Activated naive CD4-positive, alpha-beta T cell treated with anti-CD3 and anti-CD28 coated beads, Interleukin-2, amount 10 ng/mL, durations not matched to agents 7 days and 5 days (primary cell): ENCODE measurements around the gene DDX53.

ENCODE experiments used
- CTCF ChIA-PET: fragments of 350-600 bp; sonication (Branson Sonifier 250); formaldehyde crosslinking; loops from one replicate; lab custom pipeline; 2021; ENCODE audit warnings: antibody characterized with exemption; lab: Charles Lee
- DNase-seq: peaks from one replicate; pipeline ENCODE4 v3.0.0-alpha.2; 2020
- H3K27ac Mint-ChIP-seq: one replicate; pipeline ENCODE4 v1.8.0; 2021; ENCODE audit warnings: mild to moderate bottlenecking, moderate library complexity, mixed read lengths
- H3K27me3 Mint-ChIP-seq: one replicate; pipeline ENCODE4 v1.8.0; 2021; ENCODE audit warnings: mild to moderate bottlenecking, mixed read lengths
- H3K36me3 Mint-ChIP-seq: one replicate; pipeline ENCODE4 v1.8.0; 2021; ENCODE audit warnings: mixed read lengths
- H3K4me1 Mint-ChIP-seq: one replicate; pipeline ENCODE4 v1.8.0; 2021; ENCODE audit warnings: mixed read lengths
- H3K4me3 Mint-ChIP-seq: one replicate; pipeline ENCODE4 v1.8.0; 2021; ENCODE audit warnings: mild to moderate bottlenecking, moderate library complexity, mixed read lengths
- H3K9me3 Mint-ChIP-seq: one replicate; pipeline ENCODE4 v1.8.0; 2021; ENCODE audit warnings: mixed read lengths

Gene DDX53

GRCh38 chrX:23008431-23009099, 8.8 kb downstream of the DDX53 start:
- Mint-ChIP-seq H3K9me3 (no peaks in the 10 kb centered on the region), H3K27me3 (no peaks in the 10 kb centered on the region), H3K27ac (no peak overlapping the region), H3K4me1 (peaks cover 5% of the 10 kb centered on the region), H3K4me3 (no peak overlapping the region), H3K36me3 (no peaks in the 10 kb centered on the region)
- CTCF ChIA-PET: no interaction called here
- no peak for DNase-seq

DNA sequence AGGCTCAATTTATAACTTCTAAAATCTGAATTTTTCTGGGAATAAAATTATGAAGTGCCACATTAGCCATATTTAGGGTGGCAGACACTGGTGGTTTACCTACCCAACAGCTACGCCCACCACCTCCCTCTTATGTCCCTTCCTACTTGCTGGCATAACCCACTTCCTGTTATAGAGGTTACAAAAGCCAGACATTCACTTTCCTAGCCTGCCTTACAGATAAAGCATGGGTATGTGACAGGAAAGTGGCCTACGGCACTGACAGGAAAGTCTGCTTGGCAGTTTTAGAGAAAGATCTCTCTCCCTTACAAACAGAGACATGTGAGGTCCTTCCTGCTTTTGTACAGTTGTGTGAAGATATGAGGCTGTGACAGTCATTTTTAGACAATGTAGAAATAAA, 12.4 kb downstream of the DDX53 start:
- Mint-ChIP-seq H3K36me3 (no peaks in the 10 kb centered on the region), H3K27me3 (no peaks in the 10 kb centered on the region), H3K4me1 (peaks cover 5% of the 10 kb centered on the region), H3K4me3 (no peak overlapping the region), H3K27ac (no peak overlapping the region), H3K9me3 (no peaks in the 10 kb centered on the region)
- no peak for DNase-seq
- CTCF ChIA-PET: no interaction called here

DNA sequence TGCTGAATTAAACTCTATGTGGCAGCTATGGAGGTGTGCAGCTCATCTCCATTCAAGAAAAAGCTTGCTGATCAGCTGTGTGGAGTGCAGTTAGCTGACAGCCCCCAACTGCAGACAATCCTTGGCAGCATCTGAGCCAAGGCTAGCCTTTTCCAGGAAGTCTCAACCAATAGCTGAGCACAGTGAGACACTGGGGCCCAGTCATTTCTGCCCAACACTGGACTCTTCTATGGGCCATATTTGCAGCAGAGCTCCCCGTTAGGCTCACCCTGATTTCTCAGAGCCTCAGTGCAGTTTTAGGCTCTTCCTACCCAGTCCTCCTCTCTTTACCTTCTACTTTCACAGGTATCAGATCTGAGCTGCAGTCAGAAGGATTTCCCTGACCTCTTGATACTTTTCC, 12.9 kb downstream of the DDX53 start:
- DNase-seq: no peak
- H3K4me3 Mint-ChIP-seq: no peak overlapping the region
- H3K27me3 Mint-ChIP-seq: no peaks in the 10 kb centered on the region
- peaks cover 5% of the 10 kb centered on the region for H3K4me1 Mint-ChIP-seq
- H3K27ac Mint-ChIP-seq: no peak overlapping the region
- H3K9me3 Mint-ChIP-seq: no peaks in the 10 kb centered on the region
- H3K36me3 Mint-ChIP-seq: no peaks in the 10 kb centered on the region
- CTCF ChIA-PET: no interaction called here

GRCh38 chrX:23013366-23013765, 13.6 kb downstream of the DDX53 start:
- DNase-seq: no peak
- Mint-ChIP-seq H3K27me3 (no peaks in the 10 kb centered on the region), H3K27ac (no peak overlapping the region), H3K4me1 (peaks cover 5% of the 10 kb centered on the region), H3K9me3 (no peaks in the 10 kb centered on the region), H3K4me3 (no peak overlapping the region), H3K36me3 (no peaks in the 10 kb centered on the region)
- CTCF ChIA-PET: no interaction called here

GRCh38 chrX:23031600-23031999, 31.8 kb downstream of the DDX53 start:
- Mint-ChIP-seq H3K9me3 (no peaks in the 10 kb centered on the region), H3K36me3 (no peaks in the 10 kb centered on the region), H3K27ac (no peak overlapping the region), H3K4me3 (no peak overlapping the region), H3K4me1 (no peaks in the 10 kb centered on the region), H3K27me3 (no peaks in the 10 kb centered on the region)
- CTCF ChIA-PET: no interaction called here
- DNase-seq: no peak

- CTCF ChIA-PET: no interaction called here
- H3K27ac Mint-ChIP-seq: no peak overlapping the region
- no peaks in the 10 kb centered on the region for H3K36me3 Mint-ChIP-seq
- H3K9me3 Mint-ChIP-seq: no peaks in the 10 kb centered on the region
- no peak for DNase-seq
- H3K27me3 Mint-ChIP-seq: no peaks in the 10 kb centered on the region
- H3K4me1 Mint-ChIP-seq: no peaks in the 10 kb centered on the region
- no peak overlapping the region for H3K4me3 Mint-ChIP-seq
Measured at GRCh38 chrX:23035493-23035892, 35.7 kb downstream of the DDX53 start.

DNA sequence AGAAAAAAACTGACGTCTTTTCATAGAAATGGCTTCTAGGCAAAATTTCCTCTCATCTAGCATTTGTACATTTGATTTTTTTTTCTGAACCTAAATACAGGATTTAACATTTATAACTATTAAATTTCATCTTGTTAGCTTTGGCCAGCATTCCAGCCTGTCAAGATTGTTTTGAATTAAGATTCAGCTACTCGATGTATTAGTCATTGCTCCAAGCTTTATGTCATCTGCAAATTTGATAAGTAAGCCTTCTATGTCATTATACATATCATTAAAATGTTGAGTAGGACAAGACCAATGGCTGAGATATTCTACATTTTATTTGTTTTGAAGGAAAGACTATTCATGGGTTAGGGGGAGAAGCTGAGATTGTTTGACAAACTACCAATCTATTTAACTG, 46.7 kb downstream of the DDX53 start:
- no peak overlapping the region for H3K27ac Mint-ChIP-seq
- no peaks in the 10 kb centered on the region for H3K27me3 Mint-ChIP-seq
- H3K9me3 Mint-ChIP-seq: no peaks in the 10 kb centered on the region
- H3K4me1 Mint-ChIP-seq: no peaks in the 10 kb centered on the region
- H3K36me3 Mint-ChIP-seq: no peaks in the 10 kb centered on the region
- no peak for DNase-seq
- no peak overlapping the region for H3K4me3 Mint-ChIP-seq
- CTCF ChIA-PET: no interaction called here

DNA sequence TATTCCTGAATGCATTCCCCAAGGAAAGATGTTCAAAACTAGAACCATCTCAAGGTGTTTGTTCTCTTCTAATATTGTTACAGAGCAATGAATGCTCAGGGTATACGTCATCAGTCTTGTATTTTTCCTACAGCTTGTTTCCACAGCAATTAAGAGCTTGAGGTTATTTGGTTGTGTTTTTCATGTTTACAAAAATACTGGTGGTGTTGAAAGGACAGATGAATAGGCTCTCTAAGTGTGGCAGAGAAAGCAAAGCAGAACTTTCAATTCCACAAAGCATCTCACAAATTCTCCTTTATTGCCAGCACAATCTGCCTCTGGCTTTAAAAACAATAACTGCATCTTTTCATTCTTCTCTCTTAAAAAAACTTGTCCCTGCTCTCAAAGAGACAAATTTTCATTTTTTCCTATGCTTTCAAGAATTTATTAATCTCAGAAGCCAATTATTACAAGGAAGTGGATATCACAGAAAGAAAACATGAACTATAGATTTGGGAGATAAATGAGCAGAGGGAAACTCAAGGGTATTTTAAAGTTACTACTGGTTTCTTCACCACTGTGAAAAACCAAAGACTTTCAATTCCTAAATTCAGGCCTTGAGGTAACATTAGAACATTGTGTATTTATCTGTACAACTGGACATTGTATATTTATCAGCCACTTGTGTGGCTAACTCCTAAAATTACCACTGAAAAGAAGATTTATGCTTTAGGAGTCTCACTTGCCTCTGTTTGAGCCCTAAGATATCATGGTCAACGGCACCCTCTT, 49.2 kb downstream of the DDX53 start:
- H3K36me3 Mint-ChIP-seq: no peaks in the 10 kb centered on the region
- no peak overlapping the region for H3K4me3 Mint-ChIP-seq
- no peaks in the 10 kb centered on the region for H3K9me3 Mint-ChIP-seq
- no peak overlapping the region for H3K27ac Mint-ChIP-seq
- CTCF ChIA-PET: no interaction called here
- no peak for DNase-seq
- no peaks in the 10 kb centered on the region for H3K4me1 Mint-ChIP-seq
- H3K27me3 Mint-ChIP-seq: no peaks in the 10 kb centered on the region

GRCh38 chrX:23052324-23052723, 52.6 kb downstream of the DDX53 start:
- H3K27me3 Mint-ChIP-seq: no peaks in the 10 kb centered on the region
- CTCF ChIA-PET: no interaction called here
- no peak overlapping the region for H3K4me3 Mint-ChIP-seq
- no peaks in the 10 kb centered on the region for H3K9me3 Mint-ChIP-seq
- no peaks in the 10 kb centered on the region for H3K4me1 Mint-ChIP-seq
- no peak overlapping the region for H3K27ac Mint-ChIP-seq
- H3K36me3 Mint-ChIP-seq: no peaks in the 10 kb centered on the region
- DNase-seq: no peak
